Activated naive CD8-positive, alpha-beta T cell treated with anti-CD3 and anti-CD28 coated beads for 36 hours (primary cell): ENCODE measurements around the gene GGTA1. TPM values are rescaled to one million over a fixed set of nuclear protein-coding genes. Genes with fewer than 3 reads are reported as not detected.
"Not testable (repeated sequence)": the region's sequence is repeated elsewhere in the genome, so short reads cannot be mapped to it uniquely, and the experiment has no call there.

Source experiments
- DNase-seq: peaks from one replicate; pipeline ENCODE4 v3.0.0; 2021
- H3K27ac Mint-ChIP-seq: one replicate; pipeline ENCODE4 v1.8.0; 2022; ENCODE audit warnings: mild to moderate bottlenecking, moderate library complexity, mixed read lengths
- H3K27me3 Mint-ChIP-seq: one replicate; pipeline ENCODE4 v1.8.0; 2022; ENCODE audit warnings: mild to moderate bottlenecking, mixed read lengths
- H3K36me3 Mint-ChIP-seq: one replicate; pipeline ENCODE4 v1.8.0; 2021; ENCODE audit warnings: mild to moderate bottlenecking, mixed read lengths
- H3K4me1 Mint-ChIP-seq: one replicate; pipeline ENCODE4 v1.8.0; 2021; ENCODE audit warnings: mixed read lengths
- H3K4me3 Mint-ChIP-seq: one replicate; pipeline ENCODE4 v1.8.0; 2022; ENCODE audit warnings: mild to moderate bottlenecking, moderate library complexity, mixed read lengths
- H3K9me3 Mint-ChIP-seq: one replicate; pipeline ENCODE4 v1.8.0; 2022; ENCODE audit warnings: mixed read lengths
- total RNA-seq, 2 experiments: library from RNA; stranded (reverse); gene quantifications; one replicate each; pipeline ENCODE4 v1.2.3, GENCODE V29; 2021

GGTA1 gene
- total RNA-seq, 2 experiments from 2014 or later: not detected

DNA sequence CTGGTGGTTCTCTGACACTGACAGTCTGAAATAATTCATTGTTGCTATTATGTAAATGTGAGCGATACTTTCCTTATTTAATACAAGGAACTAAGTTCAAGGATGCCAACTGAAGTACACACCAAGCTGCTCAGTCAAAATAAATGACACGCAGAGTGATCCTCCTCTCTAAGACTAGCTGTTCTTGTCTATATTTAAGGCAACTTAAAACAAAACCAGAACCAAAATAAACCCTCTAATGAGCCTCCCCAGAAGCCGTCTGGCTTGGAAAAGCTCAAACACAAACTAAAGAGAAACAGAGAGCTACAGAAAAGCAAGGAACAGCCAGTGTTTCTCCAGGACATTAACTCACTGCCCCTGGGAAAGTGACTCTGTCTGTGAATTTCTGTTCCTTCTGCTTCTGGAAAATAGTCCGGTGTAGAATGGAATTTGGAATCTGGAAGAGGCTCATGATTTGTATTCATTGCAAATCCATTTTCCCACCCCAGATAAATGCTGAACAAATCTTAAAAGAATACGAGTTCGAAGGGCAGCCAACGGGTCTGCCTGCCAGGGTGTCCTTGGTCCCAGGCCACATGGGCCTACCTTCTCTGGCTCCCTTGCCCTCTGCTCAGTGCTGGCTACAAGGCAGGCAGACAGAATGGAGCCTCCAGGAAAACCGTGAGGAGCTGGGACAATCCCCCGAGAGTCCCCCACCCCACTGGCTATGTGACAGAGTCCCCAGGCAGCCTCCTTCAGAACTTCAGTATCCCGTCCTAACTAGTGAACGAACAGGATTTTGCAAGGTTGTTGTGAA, 14.8 kb downstream of the GGTA1 start:
- Mint-ChIP-seq H3K27me3 (no peaks in the 10 kb centered on the region), H3K9me3 (no peaks in the 10 kb centered on the region), H3K27ac (no peak overlapping the region), H3K4me1 (peaks cover 10% of the 10 kb centered on the region), H3K36me3 (no peaks in the 10 kb centered on the region), H3K4me3 (no peak overlapping the region)
- DNase-seq: no peak

DNA sequence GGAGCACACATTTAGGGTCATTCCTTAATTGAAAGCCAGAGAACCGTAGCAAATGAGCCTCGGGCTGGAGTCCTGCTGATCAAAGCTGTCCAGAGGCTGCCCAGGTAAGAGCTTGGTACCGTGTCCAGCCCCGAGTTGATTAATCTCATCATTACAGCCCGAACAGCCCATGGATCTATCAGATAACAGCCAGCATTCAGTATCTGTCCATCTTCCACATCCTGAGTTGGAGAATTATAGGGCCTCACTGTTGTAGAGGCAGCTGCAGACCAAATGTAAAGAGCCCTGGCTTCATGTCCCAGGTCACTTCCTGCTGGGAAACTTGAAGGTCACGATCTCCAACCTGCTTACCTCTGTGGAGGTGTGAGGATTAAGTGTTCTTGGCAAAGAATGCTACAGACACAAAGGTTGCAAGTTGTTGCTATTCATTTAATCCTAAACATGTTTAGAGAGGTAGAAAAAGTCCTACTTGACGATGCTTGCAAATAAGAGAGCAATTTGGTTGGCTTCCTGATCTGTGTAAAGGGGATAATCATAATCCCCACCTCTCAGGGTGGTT, 16.1 kb downstream of the GGTA1 start:
- DNase-seq: no peak
- H3K4me1 Mint-ChIP-seq: peaks cover 3% of the 10 kb centered on the region
- no peaks in the 10 kb centered on the region for H3K27me3 Mint-ChIP-seq
- H3K4me3 Mint-ChIP-seq: no peak overlapping the region
- no peaks in the 10 kb centered on the region for H3K36me3 Mint-ChIP-seq
- H3K27ac Mint-ChIP-seq: no peak overlapping the region
- no peaks in the 10 kb centered on the region for H3K9me3 Mint-ChIP-seq

DNA sequence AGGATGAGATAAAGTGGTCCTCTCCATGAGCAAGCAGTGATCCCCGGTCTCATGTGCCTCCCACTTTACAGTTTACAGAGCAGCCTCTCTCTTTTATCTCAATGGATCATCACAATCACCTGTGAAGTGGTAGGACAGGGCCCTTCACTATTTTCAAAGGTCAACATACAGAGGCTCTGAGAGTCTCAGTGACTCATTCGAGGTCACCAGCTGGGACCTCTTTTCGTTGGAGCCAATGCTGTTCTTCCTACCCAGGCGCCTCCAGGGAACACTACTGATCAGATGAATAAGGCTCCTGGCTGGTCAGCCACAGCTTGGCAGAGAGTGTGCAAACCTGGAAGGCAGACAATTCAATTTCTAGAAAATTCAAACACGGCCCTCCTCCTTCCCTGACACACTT, 16.6 kb downstream of the GGTA1 start:
- Mint-ChIP-seq H3K9me3 (no peaks in the 10 kb centered on the region), H3K27me3 (no peaks in the 10 kb centered on the region), H3K27ac (no peak overlapping the region), H3K36me3 (no peaks in the 10 kb centered on the region), H3K4me1 (peaks cover 3% of the 10 kb centered on the region), H3K4me3 (no peak overlapping the region)
- DNase-seq: no peak

DNA sequence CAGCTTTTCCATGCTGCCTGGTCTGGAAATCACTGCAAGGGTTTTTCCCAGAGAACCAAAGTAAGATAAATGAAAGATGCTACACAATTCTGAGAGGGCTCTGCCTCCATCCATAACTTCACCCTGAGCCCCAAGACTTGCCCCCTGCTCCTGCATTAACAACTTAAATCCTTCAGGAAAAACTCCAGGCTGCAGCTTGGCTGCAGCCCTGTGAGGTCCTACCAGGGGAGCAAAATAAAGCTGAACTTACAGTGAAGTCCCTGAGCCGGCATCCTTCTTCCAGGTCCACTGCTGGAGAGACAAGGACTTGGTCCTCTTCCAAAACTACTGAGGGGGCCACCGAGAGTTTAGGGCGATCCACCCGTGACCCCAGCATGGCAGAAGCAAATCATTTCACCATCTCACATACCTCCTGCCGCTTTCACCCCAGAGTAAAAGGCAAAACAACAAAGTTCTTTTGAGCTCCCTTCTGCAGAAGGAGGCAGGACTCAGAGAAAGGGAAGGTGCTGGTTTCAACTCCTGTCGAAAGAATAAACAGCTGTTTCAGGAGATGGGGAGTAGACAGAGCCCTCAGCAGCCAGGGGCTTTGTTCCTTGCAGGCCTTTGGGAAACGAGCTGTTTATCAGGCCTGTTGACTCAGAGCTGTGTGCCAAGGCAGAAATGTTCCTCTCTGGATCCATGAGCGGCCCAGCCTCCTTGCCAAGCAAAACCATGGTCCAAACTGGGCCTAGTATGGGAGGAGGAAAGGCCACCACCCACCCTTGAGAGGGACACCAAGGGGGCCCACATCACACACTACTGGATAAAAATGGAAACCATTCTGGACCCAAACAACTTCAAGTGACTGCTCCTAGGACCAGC, 20.6 kb downstream of the GGTA1 start:
- Mint-ChIP-seq H3K4me1 (peaks cover 3% of the 10 kb centered on the region), H3K36me3 (no peaks in the 10 kb centered on the region), H3K9me3 (no peaks in the 10 kb centered on the region), H3K4me3 (no peak overlapping the region), H3K27me3 (no peaks in the 10 kb centered on the region), H3K27ac (no peak overlapping the region)
- DNase-seq: no peak

DNA sequence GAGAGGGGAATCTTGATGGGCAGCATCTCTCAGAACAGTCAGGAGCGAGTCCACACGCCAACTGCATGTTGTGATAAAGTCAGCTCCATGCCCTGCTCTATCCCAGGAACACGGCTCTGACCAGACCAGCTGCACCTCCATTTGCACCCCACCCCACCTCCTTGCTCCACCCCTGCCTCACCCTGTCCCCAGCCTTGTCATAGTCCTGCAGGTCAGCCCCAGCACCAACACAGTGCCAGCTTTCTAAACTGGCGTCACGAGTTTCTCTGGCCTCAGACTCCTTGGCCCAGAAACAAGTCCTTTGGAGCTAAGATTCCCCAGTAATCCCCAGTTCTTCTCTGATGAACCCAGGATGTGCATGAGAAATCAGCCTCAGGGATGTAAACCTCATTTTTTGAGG, 23.5 kb downstream of the GGTA1 start:
- no peak for DNase-seq
- no peaks in the 10 kb centered on the region for H3K9me3 Mint-ChIP-seq
- H3K27me3 Mint-ChIP-seq: peaks cover 1% of the 10 kb centered on the region
- H3K27ac Mint-ChIP-seq: no peak overlapping the region
- no peaks in the 10 kb centered on the region for H3K4me1 Mint-ChIP-seq
- H3K4me3 Mint-ChIP-seq: no peak overlapping the region
- no peaks in the 10 kb centered on the region for H3K36me3 Mint-ChIP-seq

DNA sequence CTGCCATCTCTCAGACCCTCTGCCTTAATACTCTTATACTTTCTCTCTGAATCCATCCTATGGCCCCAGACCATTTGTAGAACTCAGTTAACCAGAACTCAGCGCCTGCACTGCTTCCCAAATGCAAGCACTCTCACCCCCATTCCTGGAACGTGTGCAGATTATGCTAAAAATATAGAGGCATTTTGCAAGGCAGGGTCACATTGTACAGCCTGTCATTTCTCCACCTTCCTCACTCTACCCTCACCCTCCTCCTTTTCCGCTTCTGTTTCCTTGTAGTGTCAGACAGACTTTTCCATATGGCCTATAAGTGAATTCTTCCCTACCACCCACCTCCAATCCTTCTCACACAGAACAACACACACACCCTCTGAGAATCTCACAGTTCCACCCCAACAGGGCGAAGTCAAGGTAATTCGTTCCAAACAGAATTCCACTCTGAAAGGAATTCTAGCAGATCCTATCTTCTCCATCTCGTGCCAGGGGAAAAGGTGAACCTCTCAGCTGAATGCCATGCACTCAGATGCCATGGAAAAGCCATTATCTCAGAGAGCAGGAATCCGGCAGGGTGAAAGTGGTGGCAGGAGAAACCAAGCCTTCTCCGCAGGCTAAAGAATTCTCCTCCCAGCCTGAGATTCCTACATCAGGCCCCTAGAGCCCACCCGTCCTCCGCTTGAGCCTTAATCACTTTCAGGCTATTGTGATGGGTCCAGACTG, 25.3 kb downstream of the GGTA1 start:
- no peak for DNase-seq
- Mint-ChIP-seq H3K27me3 (peaks cover 6% of the 10 kb centered on the region), H3K4me1 (no peaks in the 10 kb centered on the region), H3K27ac (no peak overlapping the region), H3K36me3 (no peaks in the 10 kb centered on the region), H3K9me3 (no peaks in the 10 kb centered on the region), H3K4me3 (no peak overlapping the region)

DNA sequence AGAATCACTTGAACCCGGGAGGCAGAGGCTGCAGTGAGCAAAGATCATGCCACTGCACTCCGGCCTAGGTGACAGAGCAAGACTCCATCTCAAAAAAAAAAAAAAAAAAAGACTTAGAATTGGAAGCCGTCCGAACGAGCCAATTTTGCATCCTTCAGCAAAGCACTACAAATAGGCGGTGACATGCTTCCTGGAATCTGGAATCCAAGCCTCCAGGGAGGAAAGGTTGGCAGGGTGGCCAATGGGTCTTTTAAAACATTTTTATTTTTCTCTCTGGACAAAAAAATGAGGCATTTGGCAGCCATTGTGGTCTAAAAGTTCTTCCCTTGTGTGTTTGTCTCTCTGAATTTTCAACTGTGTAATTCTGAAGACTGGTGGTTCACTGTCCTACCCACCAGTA, 26.4 kb downstream of the GGTA1 start:
- H3K9me3 Mint-ChIP-seq: no peaks in the 10 kb centered on the region
- peaks cover 6% of the 10 kb centered on the region for H3K27me3 Mint-ChIP-seq
- DNase-seq: no peak
- H3K4me3 Mint-ChIP-seq: no peak overlapping the region
- H3K36me3 Mint-ChIP-seq: no peaks in the 10 kb centered on the region
- no peak overlapping the region for H3K27ac Mint-ChIP-seq
- H3K4me1 Mint-ChIP-seq: no peaks in the 10 kb centered on the region

DNA sequence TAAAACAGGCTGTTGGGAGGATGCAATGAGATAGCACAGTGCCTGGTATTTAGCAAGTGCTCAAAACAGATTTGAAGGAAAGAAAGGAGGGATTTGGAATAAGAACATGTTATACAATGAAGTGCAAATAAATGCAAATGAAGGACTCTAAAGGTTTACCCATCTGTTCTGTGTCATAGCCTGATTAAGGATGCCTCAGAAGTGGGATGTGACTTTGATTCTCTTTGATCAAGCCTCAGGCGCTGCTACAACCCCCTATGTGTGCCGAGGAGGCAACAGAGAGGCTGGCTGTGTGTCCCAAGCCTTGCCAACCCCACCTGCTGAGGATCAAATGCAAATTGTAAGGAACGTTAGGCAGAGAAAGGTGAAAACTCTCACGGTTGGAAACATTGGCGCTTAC, 27.2 kb downstream of the GGTA1 start:
- Mint-ChIP-seq H3K4me3 (no peak overlapping the region), H3K27me3 (peaks cover 6% of the 10 kb centered on the region), H3K9me3 (no peaks in the 10 kb centered on the region), H3K27ac (no peak overlapping the region), H3K4me1 (no peaks in the 10 kb centered on the region), H3K36me3 (no peaks in the 10 kb centered on the region)
- DNase-seq: no peak

DNA sequence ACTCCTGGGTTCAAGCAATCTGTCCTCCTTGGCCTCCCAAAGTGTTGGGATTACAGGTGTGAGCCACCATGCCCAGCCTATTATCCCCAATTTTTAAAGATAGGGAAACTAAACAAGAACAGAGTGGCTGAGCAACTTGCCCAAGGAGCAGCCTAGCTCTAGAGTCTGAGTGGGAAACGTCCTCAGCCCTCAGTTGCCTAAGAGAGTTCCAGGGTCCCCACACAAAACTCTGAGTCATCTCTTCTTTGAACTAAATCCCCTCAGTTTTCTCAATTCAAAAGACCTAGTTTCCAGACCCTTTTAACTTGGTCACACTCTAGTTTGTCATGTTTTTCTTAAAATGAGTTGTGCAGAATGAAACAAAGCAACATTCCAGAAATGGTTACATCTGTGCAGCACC, 33.5 kb downstream of the GGTA1 start:
- Mint-ChIP-seq H3K4me1 (peaks cover 11% of the 10 kb centered on the region), H3K27ac (no peak overlapping the region), H3K27me3 (peaks cover 18% of the 10 kb centered on the region), H3K9me3 (no peaks in the 10 kb centered on the region), H3K4me3 (no peak overlapping the region), H3K36me3 (no peaks in the 10 kb centered on the region)
- DNase-seq: no peak

DNA sequence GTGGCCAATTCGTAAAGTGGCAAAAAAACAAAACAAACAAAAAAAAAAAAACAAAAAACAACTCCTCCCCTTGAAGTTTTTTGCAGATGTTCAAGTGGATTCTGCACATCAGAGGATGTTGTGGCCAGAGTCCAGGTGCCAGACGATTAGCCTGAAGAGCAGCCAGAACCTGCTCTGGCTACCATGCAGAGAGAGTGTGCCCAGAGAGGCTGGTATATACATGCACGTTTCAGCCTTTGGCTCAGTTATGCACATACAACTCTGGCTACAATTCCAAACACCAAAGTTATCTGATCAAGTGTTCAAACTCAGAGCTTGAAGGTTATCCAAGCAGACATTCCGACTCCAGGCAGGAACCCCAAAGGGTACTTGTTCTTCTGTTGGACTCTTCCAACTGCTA, 34.7 kb downstream of the GGTA1 start:
- Mint-ChIP-seq H3K27ac (no peak overlapping the region), H3K4me1 (peaks cover 11% of the 10 kb centered on the region), H3K27me3 (peaks cover 20% of the 10 kb centered on the region), H3K4me3 (no peak overlapping the region), H3K9me3 (no peaks in the 10 kb centered on the region), H3K36me3 (no peaks in the 10 kb centered on the region)
- no peak for DNase-seq

DNA sequence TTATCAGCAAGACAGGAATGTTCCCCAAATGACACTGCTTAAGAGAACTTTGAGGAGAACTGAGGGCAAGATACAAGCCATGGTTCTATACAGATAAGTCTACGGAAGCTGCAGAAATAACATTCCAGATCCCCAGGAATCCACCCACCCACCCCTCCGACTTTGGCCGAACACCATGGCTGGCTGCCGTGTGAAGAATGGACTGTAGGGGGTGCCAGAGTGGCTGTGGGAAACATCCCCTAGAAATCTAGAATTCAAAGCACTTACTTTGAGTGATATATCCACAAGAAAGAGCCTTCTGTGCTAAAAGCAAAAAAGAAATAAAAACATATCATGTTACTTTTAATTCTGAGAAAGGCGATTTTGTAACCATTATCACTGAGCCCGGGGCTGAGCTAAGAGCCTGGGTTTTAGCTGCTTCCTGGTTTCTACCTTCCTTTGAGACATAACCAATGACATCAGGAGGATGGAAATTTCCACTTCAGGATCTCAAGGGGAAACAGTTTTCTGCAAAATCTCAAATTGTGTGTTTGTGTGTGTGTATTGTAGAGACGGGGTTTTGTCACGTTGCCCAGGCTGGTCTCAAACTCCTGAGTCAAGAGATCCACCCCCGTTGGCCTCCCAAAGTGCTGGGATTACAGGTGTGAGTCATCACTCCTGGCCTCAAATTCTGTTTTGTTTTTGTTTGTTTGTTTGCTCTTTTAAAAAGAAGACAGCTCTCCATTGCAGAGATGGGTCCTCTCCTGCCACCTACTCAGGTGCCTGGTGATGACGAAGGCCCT, 36.4 kb downstream of the GGTA1 start:
- Mint-ChIP-seq H3K27ac (no peak overlapping the region), H3K9me3 (no peaks in the 10 kb centered on the region), H3K36me3 (no peaks in the 10 kb centered on the region), H3K4me3 (no peak overlapping the region), H3K4me1 (peaks cover 11% of the 10 kb centered on the region), H3K27me3 (peaks cover 33% of the 10 kb centered on the region)
- peak; percentile 35 for DNase-seq

DNA sequence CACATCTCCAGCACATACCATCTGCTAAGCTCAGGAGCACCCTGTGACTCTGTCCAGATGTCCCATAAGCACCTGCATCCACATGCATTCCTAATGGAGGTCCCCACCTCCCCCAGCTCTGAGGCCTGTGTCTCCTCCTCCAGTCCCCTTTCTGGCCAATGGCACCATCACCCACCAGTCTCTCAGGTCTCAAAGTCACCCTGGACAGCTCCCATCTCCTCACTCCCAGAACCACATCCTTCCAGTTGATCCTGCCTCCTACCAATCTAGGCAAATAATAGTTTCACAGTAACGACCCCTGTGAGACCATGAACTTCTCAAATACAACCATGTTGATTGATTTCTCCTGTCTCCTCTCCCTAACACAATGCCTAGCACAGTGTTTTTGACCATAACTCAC, 40.1 kb downstream of the GGTA1 start:
- H3K27me3 Mint-ChIP-seq: peaks cover 39% of the 10 kb centered on the region
- no peak overlapping the region for H3K27ac Mint-ChIP-seq
- no peak for DNase-seq
- H3K36me3 Mint-ChIP-seq: peaks cover 1% of the 10 kb centered on the region
- no peak overlapping the region for H3K4me3 Mint-ChIP-seq
- no peaks in the 10 kb centered on the region for H3K9me3 Mint-ChIP-seq
- peaks cover 24% of the 10 kb centered on the region for H3K4me1 Mint-ChIP-seq

DNA sequence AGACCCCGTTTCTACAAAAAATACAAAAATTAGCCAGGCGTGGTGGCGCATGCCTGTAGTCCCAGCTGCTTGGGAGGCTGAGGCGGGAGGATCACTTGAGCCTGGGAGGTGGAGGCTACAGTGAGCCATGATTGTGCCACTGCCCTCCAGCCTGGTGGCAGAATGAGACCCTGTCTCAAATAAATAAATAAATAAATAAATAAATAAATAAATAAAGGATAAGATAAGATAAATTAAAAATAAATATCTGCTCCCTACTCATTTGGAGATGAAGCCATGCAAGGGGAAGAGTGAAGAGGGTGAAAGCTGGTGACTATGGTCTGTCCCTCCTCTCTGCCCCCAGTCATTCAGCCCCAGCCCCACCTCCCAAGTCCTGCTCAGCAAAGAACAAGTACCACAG, 41.2 kb downstream of the GGTA1 start:
- H3K4me3 Mint-ChIP-seq: not testable (repeated sequence)

DNA sequence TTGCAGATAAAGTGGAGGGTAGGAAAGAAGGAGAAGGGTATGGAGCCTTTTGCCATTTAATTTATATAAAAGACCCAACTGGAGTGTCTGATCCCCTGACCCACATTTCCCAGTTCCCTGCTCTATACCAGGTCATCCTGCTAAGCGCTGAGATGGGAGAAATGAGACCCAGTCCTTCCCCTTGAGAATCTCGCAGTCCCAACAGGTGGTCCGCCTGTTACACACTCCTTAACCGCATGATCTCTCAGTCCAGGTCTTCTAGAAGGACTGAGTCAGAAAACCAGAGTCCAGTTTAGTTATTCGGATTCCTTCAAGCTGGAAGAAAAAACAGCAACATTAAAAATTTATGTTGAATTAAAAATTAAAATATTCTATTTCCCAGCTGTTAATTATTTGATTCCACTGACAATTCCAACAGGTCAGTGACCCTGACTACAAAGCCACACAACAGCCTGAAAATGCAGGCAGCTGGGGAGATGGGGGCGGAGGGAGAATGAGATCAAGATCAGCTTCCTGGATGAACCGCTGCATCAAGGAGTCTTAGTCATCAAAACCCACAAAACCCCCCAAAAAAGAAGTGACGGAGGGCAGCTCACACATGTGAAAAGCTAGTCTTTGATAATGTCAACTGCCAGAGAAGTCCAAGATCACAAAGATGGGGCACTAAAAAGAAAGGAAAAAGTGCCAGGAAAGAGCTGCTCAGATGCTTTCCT, 44.0 kb downstream of the GGTA1 start:
- Mint-ChIP-seq H3K9me3 (no peaks in the 10 kb centered on the region), H3K27ac (no peak overlapping the region), H3K4me3 (no peak overlapping the region), H3K4me1 (peaks cover 19% of the 10 kb centered on the region), H3K27me3 (peaks cover 30% of the 10 kb centered on the region), H3K36me3 (peaks cover 1% of the 10 kb centered on the region)
- peak; percentile 63 for DNase-seq

More for the DNA sequence above, 41.2 kb downstream of the GGTA1 start:
- Mint-ChIP-seq H3K27me3 (peaks cover 40% of the 10 kb centered on the region), H3K4me1 (peaks cover 27% of the 10 kb centered on the region)
- H3K27ac Mint-ChIP-seq, H3K9me3 Mint-ChIP-seq, DNase-seq, H3K36me3 Mint-ChIP-seq: not testable (repeated sequence)
